ENCODE measurements around the gene GCK. TPM values are rescaled to one million over a fixed set of nuclear protein-coding genes. Genes with fewer than 3 reads are reported as not detected.
A peak's percentile ranks its signal among the peaks of the same experiment; 100 is the strongest.

GCK gene
- total RNA-seq, 1 experiment from 2014 or later: not detected

- H3K4me1 ChIP-seq (ENCODE audit: insufficient read depth, low read length): no peaks in the 10 kb centered on the region
- no peak overlapping the region for H3K4me3 ChIP-seq (ENCODE audit: low read length)
- no peak overlapping the region for H3K9ac ChIP-seq (ENCODE audit: low read length)
- ATAC-seq: peak; percentile 67
- no peaks in the 10 kb centered on the region for H4K20me1 ChIP-seq (ENCODE audit: low read length)
- H3K9me2 ChIP-seq (replicated peaks; ENCODE audit: low read length): no peaks in the 10 kb centered on the region
- H2AFZ ChIP-seq (ENCODE audit: low read length): no peak overlapping the region
- CTCF ChIA-PET: no interaction called here
- no peaks in the 10 kb centered on the region for H3K36me3 ChIP-seq (ENCODE audit: low read depth, low read length)
- no peak for TF ChIP-seq EZH2 (IDR thresholded peaks at IDR 0.05; ENCODE audit: low read length, unreplicated experiment)
- no peak for TF ChIP-seq CTCF (conservative IDR thresholded peaks at IDR 0.05; ENCODE audit: low read depth, low read length)
- no peak for TF ChIP-seq EZH2phosphoT487 (IDR thresholded peaks at IDR 0.05; ENCODE audit: borderline replicate concordance, low read length)
- no peaks in the 10 kb centered on the region for H3K79me2 ChIP-seq (ENCODE audit: low read length)
- no peak for DNase-seq
- H3K27ac ChIP-seq (ENCODE audit: low read length): no peak overlapping the region
- H3K9me3 ChIP-seq (ENCODE audit: low read length): no peaks in the 10 kb centered on the region
- intact Hi-C loops (cut with micrococcal nuclease): no loop called here
- no peaks in the 10 kb centered on the region for H3F3A ChIP-seq (ENCODE audit: low read length, unreplicated experiment)
- H3K27me3 ChIP-seq (ENCODE audit: low read length): no peaks in the 10 kb centered on the region
- POLR2A ChIA-PET (ENCODE audit: unreplicated experiment): interaction anchor here (0.6 kb wide), 1 partner anchor 339 kb away, joined by 3 read pairs; no protein-coding TSS in a partner anchor
- BruUV-seq (replicated peaks): no TSS peak
- no peak overlapping the region for H3K4me2 ChIP-seq (ENCODE audit: low read length)
Observed at GRCh38 chr7:44225566-44226395, 36.5 kb upstream of the GCK start.

GRCh38 chr7:44224974-44225565 is 35.8 kb upstream of the GCK start:
- no peak for ATAC-seq
- CTCF ChIA-PET: no interaction called here
- Histone ChIP-seq H3K36me3 (ENCODE audit: low read depth, low read length) (no peaks in the 10 kb centered on the region), H3K4me3 (ENCODE audit: low read length) (no peak overlapping the region), H3K9me3 (ENCODE audit: low read length) (no peaks in the 10 kb centered on the region), H3F3A (ENCODE audit: low read length, unreplicated experiment) (no peaks in the 10 kb centered on the region), H4K20me1 (ENCODE audit: low read length) (no peaks in the 10 kb centered on the region), H3K4me2 (ENCODE audit: low read length) (no peak overlapping the region), H3K27ac (ENCODE audit: low read length) (no peak overlapping the region), H3K27me3 (ENCODE audit: low read length) (no peaks in the 10 kb centered on the region), H3K9ac (ENCODE audit: low read length) (no peak overlapping the region), H3K4me1 (ENCODE audit: insufficient read depth, low read length) (no peaks in the 10 kb centered on the region), H2AFZ (ENCODE audit: low read length) (no peak overlapping the region), H3K9me2 (replicated peaks; ENCODE audit: low read length) (no peaks in the 10 kb centered on the region), H3K79me2 (ENCODE audit: low read length) (no peaks in the 10 kb centered on the region)
- intact Hi-C loops (cut with micrococcal nuclease): no loop called here
- no TSS peak for BruUV-seq (replicated peaks)
- POLR2A ChIA-PET (ENCODE audit: unreplicated experiment): interaction anchor here (0.6 kb wide), 1 partner anchor 339 kb away, joined by 3 read pairs; no protein-coding TSS in a partner anchor
- TF ChIP-seq EZH2phosphoT487 (IDR thresholded peaks at IDR 0.05; ENCODE audit: borderline replicate concordance, low read length): no peak
- TF ChIP-seq EZH2 (IDR thresholded peaks at IDR 0.05; ENCODE audit: low read length, unreplicated experiment): no peak
- TF ChIP-seq CTCF (conservative IDR thresholded peaks at IDR 0.05; ENCODE audit: low read depth, low read length): no peak
- DNase-seq: no peak
